ENCODE data around the gene APP.

APP gene

DNA sequence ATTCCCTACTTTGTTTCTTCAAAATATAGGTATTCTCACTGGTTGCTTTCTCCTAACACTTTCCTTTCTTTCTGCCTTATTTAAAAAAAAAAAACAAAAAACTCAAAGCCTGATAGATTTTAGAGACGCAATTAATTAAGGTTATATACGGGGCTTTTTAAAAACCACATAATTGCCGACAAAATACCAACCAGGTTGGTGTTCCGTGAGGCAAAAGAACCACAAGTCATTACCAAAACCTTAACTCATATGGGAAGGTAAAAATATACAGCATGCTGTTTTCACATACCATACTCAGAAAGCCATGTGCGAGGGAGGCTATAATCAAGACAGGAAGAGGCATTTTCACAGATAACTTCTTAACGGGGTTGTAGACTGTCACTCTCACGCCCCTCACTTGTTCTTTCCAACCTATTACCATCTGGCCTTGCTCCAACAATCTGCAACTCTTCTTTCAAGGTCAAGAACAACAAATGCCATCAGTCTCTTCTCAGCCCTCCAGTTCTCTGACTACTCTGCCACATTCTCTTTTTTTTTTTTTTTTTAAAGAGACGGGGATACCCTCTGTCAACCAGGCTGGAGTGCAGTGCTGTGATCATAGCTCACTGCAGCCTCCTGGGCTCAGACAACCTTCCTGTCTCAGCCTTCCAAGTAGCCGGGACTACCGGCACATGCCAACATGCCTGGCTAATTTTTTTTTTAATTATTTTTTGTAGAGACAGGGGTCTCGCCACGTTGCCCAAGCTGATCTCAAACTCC lies 102.6 kb downstream of the APP start:
- H3K4me1 ChIP-seq (ENCODE audit: control insufficient read depth, insufficient read depth, low read length) = peaks cover 42% of the 10 kb centered on the region
- TF ChIP-seq, protein P1, sequence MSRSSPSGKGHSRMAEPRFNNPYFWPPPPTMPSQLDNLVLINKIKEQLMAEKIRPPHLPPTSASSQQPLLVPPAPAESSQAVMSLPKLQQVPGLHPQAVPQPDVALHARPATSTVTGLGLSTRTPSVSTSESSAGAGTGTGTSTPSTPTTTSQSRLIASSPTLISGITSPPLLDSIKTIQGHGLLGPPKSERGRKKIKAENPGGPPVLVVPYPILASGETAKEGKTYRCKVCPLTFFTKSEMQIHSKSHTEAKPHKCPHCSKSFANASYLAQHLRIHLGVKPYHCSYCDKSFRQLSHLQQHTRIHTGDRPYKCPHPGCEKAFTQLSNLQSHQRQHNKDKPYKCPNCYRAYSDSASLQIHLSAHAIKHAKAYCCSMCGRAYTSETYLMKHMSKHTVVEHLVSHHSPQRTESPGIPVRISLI (tag by site-specific recombination; IDR thresholded peaks at IDR 0.05) = peak; percentile 77
- TF ChIP-seq ZNF837 (tag by site-specific recombination; IDR thresholded peaks at IDR 0.05) = no peak
- 0 out of 2 replicates have a peak, but pooled peaks have one; percentile 10 for TF ChIP-seq ZBTB17 (tag by site-specific recombination; IDR thresholded peaks at IDR 0.05)
- peak; percentile 47; the same call in 1 of the 2 replicates for TF ChIP-seq SP7 (tag by site-specific recombination; IDR thresholded peaks at IDR 0.05)
- CTCF ChIA-PET = interaction anchor here (0.6 to 0.7 kb wide), 2 partner anchors 196 to 247 kb away, joined by 3 to 5 read pairs; no protein-coding TSS in a partner anchor
- POLR2A ChIA-PET = no interaction called here
- H3K9me3 ChIP-seq (ENCODE audit: control insufficient read depth, insufficient read depth, low read depth, low read length) = no peaks in the 10 kb centered on the region
- H3K4me3 ChIP-seq (ENCODE audit: low read depth, low read length) = no peak overlapping the region
- H3K36me3 ChIP-seq (ENCODE audit: control insufficient read depth in 2 of 2, insufficient read depth in 1 of 2, low read length in 2 of 2) = no peaks in the 10 kb centered on the region
- H3K27ac ChIP-seq (ENCODE audit: extremely low read depth, low read depth, low read length) = no peak overlapping the region

DNA sequence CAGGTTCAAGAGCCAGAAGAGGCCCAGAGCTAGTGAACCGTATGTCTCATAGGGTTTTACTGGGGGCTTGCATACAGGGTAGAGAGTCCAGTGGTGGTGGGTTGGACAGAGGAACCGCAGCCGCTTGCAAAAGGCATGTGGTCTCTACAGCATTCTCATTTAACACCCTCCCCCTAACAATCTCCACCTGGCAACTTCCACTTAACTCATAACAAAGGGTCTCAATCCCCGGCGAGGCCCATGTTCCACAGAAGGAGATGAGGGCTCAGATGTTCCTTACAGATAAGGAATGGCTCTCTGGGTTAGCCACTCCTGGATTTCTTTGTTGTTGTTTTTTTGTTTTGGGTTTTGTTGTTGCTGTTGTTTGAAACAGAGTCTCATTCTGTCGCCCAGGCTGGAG lies 106.1 kb downstream of the APP start:
- Histone ChIP-seq H3K4me3 (ENCODE audit: low read depth, low read length) (no peak overlapping the region), H3K9me3 (ENCODE audit: control insufficient read depth, insufficient read depth, low read depth, low read length) (no peaks in the 10 kb centered on the region), H3K4me1 (ENCODE audit: control insufficient read depth, insufficient read depth, low read length) (peaks cover 30% of the 10 kb centered on the region), H3K36me3 (ENCODE audit: control insufficient read depth in 2 of 2, insufficient read depth in 1 of 2, low read length in 2 of 2) (no peaks in the 10 kb centered on the region), H3K27ac (ENCODE audit: extremely low read depth, low read depth, low read length) (no peak overlapping the region)
- CTCF ChIA-PET = interaction anchor here (0.9 kb wide), 1 partner anchor 42 kb away, joined by 3 read pairs; no protein-coding TSS in a partner anchor
- POLR2A ChIA-PET = no interaction called here
- TF ChIP-seq ZNF366 (tag by site-specific recombination; conservative IDR thresholded peaks at IDR 0.05) (no peak), GLI4 (tag by site-specific recombination; IDR thresholded peaks at IDR 0.05) (no peak)
- TF ChIP-seq, protein P2, sequence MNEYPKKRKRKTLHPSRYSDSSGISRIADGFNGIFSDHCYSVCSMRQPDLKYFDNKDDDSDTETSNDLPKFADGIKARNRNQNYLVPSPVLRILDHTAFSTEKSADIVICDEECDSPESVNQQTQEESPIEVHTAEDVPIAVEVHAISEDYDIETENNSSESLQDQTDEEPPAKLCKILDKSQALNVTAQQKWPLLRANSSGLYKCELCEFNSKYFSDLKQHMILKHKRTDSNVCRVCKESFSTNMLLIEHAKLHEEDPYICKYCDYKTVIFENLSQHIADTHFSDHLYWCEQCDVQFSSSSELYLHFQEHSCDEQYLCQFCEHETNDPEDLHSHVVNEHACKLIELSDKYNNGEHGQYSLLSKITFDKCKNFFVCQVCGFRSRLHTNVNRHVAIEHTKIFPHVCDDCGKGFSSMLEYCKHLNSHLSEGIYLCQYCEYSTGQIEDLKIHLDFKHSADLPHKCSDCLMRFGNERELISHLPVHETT (tag by site-specific recombination; IDR thresholded peaks at IDR 0.05) = no peak

DNA sequence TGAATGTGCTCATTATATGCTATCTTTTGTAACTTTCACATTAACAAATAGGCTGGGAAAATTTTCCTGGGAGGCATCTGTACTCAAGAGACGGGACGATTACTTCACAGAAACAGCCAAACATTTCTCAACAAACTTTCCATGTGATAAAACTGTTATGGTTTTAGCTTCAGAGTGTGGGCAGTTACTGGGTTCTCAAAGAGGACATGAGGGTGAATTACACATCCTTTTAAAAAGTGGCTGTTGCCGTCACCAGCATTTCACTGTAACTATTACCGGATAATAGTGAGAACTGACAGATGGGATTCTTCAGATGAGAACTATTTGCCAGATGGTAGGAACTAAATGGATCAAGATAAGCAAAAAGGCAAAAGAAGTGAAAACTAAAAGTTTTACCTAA lies 109.1 kb downstream of the APP start:
- ChIA-PET CTCF (no interaction called here), POLR2A (no interaction called here)
- H3K27ac ChIP-seq (ENCODE audit: extremely low read depth, low read depth, low read length) = no peak overlapping the region

DNA sequence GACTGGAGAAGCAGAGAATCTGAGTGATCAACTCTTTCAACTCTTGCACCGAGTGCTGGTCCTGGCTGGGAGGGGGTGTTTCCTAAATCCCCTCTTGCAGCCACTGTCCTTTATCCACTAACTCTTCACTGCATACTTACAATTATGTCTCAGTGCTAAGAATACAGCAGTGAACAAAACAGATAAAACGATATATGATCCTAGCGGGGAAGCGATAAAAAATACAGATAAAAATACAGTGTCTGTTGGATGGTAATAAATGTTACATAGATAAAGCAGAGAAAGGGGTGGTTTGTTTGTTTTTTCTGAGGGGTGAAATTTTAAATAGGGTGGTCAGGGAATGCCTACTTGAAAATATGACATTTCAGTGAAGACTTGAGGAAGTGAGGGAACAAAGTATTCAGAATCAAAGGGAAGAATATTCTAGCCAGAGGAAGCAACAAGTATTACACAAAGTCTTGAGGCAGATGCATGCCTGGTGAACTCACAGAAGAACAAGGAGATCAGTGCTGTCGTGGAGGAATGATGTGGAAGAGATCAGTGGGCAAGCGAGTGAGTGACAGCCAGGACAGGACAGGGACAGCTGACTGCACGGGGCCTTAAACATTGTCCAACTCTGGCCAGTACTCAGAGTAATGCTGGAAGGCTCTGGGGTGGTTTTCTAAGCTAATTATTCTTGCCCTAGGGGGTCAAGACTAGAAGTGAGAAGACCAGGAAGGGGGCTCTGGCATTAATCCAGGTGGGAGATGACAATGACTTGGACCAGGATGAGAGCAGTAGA lies 110.0 kb downstream of the APP start:
- no peak overlapping the region for H3K27ac ChIP-seq (ENCODE audit: extremely low read depth, low read depth, low read length)
- POLR2A ChIA-PET = no interaction called here
- CTCF ChIA-PET = no interaction called here
- H3K4me1 ChIP-seq (ENCODE audit: control insufficient read depth, insufficient read depth, low read length) = peaks cover 28% of the 10 kb centered on the region
- H3K4me3 ChIP-seq (ENCODE audit: low read depth, low read length) = no peak overlapping the region
- no peaks in the 10 kb centered on the region for H3K36me3 ChIP-seq (ENCODE audit: control insufficient read depth in 2 of 2, insufficient read depth in 1 of 2, low read length in 2 of 2)
- H3K9me3 ChIP-seq (ENCODE audit: control insufficient read depth, insufficient read depth, low read depth, low read length) = no peaks in the 10 kb centered on the region
- TF ChIP-seq, protein P3, sequence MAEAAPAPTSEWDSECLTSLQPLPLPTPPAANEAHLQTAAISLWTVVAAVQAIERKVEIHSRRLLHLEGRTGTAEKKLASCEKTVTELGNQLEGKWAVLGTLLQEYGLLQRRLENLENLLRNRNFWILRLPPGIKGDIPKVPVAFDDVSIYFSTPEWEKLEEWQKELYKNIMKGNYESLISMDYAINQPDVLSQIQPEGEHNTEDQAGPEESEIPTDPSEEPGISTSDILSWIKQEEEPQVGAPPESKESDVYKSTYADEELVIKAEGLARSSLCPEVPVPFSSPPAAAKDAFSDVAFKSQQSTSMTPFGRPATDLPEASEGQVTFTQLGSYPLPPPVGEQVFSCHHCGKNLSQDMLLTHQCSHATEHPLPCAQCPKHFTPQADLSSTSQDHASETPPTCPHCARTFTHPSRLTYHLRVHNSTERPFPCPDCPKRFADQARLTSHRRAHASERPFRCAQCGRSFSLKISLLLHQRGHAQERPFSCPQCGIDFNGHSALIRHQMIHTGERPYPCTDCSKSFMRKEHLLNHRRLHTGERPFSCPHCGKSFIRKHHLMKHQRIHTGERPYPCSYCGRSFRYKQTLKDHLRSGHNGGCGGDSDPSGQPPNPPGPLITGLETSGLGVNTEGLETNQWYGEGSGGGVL (tag by site-specific recombination; IDR thresholded peaks at IDR 0.05) = no peak
- TF ChIP-seq ZNF341 (tag by site-specific recombination; IDR thresholded peaks at IDR 0.05; ENCODE audit: low read depth) (no peak), ZNF2 (tag by site-specific recombination; IDR thresholded peaks at IDR 0.05) (no peak), WT1 (tag by site-specific recombination; IDR thresholded peaks at IDR 0.05) (peak; percentile 28; the same call in 1 of the 2 replicates), MZF1 (tag by site-specific recombination; IDR thresholded peaks at IDR 0.05; ENCODE audit: borderline replicate concordance) (peak; percentile 88), ZNF292 (tag by site-specific recombination; IDR thresholded peaks at IDR 0.05; ENCODE audit: borderline replicate concordance, low read depth) (no peak)
- TF ChIP-seq, protein P4, sequence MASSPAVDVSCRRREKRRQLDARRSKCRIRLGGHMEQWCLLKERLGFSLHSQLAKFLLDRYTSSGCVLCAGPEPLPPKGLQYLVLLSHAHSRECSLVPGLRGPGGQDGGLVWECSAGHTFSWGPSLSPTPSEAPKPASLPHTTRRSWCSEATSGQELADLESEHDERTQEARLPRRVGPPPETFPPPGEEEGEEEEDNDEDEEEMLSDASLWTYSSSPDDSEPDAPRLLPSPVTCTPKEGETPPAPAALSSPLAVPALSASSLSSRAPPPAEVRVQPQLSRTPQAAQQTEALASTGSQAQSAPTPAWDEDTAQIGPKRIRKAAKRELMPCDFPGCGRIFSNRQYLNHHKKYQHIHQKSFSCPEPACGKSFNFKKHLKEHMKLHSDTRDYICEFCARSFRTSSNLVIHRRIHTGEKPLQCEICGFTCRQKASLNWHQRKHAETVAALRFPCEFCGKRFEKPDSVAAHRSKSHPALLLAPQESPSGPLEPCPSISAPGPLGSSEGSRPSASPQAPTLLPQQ (tag by site-specific recombination; IDR thresholded peaks at IDR 0.05) = no peak

More for the DNA sequence above, 109.1 kb downstream of the APP start:
- H3K4me3 ChIP-seq (ENCODE audit: low read depth, low read length) = no peak overlapping the region
- no peaks in the 10 kb centered on the region for H3K9me3 ChIP-seq (ENCODE audit: control insufficient read depth, insufficient read depth, low read depth, low read length)
- H3K4me1 ChIP-seq (ENCODE audit: control insufficient read depth, insufficient read depth, low read length) = peaks cover 29% of the 10 kb centered on the region
- H3K36me3 ChIP-seq (ENCODE audit: control insufficient read depth in 2 of 2, insufficient read depth in 1 of 2, low read length in 2 of 2) = no peaks in the 10 kb centered on the region
- TF ChIP-seq, protein P5, sequence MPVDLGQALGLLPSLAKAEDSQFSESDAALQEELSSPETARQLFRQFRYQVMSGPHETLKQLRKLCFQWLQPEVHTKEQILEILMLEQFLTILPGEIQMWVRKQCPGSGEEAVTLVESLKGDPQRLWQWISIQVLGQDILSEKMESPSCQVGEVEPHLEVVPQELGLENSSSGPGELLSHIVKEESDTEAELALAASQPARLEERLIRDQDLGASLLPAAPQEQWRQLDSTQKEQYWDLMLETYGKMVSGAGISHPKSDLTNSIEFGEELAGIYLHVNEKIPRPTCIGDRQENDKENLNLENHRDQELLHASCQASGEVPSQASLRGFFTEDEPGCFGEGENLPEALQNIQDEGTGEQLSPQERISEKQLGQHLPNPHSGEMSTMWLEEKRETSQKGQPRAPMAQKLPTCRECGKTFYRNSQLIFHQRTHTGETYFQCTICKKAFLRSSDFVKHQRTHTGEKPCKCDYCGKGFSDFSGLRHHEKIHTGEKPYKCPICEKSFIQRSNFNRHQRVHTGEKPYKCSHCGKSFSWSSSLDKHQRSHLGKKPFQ (tag by site-specific recombination; IDR thresholded peaks at IDR 0.05) = no peak
- TF ChIP-seq, protein P6, sequence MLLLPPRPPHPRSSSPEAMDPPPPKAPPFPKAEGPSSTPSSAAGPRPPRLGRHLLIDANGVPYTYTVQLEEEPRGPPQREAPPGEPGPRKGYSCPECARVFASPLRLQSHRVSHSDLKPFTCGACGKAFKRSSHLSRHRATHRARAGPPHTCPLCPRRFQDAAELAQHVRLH (tag by site-specific recombination; IDR thresholded peaks at IDR 0.05) = no peak

All from HEK293 (cell line).